Epithelial cell of proximal tubule (primary cell): ENCODE measurements around the gene ARHGAP40. TPM values are rescaled to one million over a fixed set of nuclear protein-coding genes. Genes with fewer than 3 reads are reported as not detected.

Experiments used
- DNase-seq: peaks from one replicate; pipeline ENCODE4 v3.0.0-alpha.2; 2011; ENCODE audit warnings: low read depth
- H3K4me3 ChIP-seq: 2 replicates; pipeline ENCODE4 v1.5.1; 2011; ENCODE audit warnings: low read depth, mild to moderate bottlenecking, low read length
- CTCF ChIP-seq: conservative IDR thresholded peaks from 2 replicates; pipeline ENCODE4 v1.5.1; 2012; ENCODE audit warnings: low read depth, mild to moderate bottlenecking, low read length
- total RNA-seq: library from RNA; depleted of rRNA; stranded (reverse); fragments of >200 nt; gene quantifications from 2 replicates; pipeline ENCODE4 v1.2.3, GENCODE V29; 2015

ARHGAP40 gene
- total RNA-seq, 1 donor from 2014 or later: 5.6 TPM

DNA sequence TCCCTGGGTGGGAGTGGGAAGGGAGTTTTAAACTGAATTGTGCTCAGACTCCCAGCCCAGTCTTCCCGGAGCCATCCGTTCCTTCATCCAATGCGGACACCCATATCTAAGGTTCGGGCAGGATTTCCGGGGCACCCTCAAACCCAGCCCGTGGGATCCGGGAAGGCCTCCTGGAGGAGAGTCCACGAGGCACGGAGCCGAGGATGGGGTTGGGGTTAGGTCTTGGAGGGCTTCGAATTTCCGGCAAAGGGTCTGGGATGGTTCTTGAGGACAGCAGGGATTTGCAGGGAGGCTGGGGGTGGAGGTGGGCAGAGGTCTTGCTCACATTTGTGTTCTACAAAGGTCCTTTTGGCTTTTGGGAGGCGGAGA is 73.1 kb downstream of the ARHGAP40 start:
- no peak for TF ChIP-seq CTCF
- no peak for DNase-seq
- no peak overlapping the region for H3K4me3 ChIP-seq

DNA sequence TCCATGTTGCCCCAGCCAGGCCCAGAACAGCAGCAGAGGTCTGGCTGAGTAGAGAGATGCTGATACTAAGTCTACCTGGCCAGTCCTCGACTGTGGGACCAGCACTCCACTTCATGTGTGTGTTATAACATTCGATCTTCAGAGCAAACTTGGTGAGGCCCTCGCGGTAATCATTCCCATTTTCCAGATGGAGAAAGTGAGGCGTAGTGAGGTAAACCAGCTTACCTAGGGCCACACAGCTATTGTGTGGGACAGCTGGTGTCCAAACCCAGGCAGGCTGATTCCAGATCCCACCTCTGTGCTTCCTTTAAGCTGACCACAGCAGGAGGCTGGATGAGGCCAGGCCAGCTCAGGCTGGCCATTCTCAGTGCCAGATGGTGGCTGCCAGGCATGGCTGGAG is 75.0 kb downstream of the ARHGAP40 start:
- no peak for TF ChIP-seq CTCF
- no peak for DNase-seq
- H3K4me3 ChIP-seq: no peak overlapping the region

GRCh38 chr20:38680500-38681306 is 79.1 kb downstream of the ARHGAP40 start:
- no peak overlapping the region for H3K4me3 ChIP-seq
- TF ChIP-seq CTCF: no peak
- DNase-seq: no peak

DNA sequence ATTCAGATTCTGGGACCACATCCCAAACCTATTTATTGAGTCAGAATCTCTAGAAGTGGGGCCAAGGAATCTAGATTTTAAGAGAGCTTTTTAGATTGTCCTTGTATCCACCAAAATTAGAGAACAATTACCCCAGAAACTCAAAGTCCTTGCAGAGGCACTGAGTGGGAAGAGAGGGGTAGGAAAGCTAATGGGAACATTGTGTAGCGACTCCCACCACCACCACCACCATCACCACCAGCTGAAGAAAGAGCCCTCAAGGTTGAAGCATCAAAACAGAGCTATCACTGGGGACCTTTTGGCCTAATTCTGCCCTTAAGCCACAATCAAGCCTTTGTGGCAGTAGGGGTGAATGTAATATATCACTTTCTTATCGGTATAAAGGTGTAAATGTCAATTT is 83.7 kb downstream of the ARHGAP40 start:
- no peak overlapping the region for H3K4me3 ChIP-seq
- no peak for DNase-seq
- no peak for TF ChIP-seq CTCF

DNA sequence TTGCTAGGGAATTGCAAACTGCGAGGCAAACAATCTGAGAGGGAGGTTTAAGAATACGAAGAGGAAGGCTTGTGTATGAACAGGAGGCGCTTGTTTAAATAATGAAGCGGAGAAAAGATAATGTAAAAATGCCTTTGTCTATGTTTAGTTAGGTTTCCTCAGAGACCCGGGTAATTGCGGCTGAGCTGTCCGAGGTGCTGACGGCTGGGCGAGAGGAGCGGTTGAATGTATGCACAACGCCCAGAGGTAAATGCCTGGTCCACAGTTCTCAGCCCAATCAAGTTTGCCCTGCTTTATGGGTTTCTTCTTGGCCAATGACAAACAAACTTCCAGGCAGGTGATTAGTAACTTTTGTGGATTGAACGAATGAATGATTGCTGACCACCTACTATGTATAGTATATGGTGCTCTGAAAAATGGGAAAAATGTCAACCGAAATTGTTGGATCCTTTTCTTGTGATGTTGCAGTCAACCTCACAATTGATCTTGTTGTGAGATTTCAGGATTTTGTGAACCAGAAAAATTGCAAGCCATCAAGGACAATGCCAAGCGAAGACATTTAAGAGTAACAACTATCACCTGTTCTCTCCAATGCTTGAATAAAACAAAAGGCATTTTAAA is 84.4 kb downstream of the ARHGAP40 start:
- no peak for TF ChIP-seq CTCF
- DNase-seq: no peak
- no peak overlapping the region for H3K4me3 ChIP-seq

GRCh38 chr20:38692436-38693411 is 91.1 kb downstream of the ARHGAP40 start:
- TF ChIP-seq CTCF: no peak
- no peak for DNase-seq

More at GRCh38 chr20:38692436-38693411, 91.1 kb downstream of the ARHGAP40 start:
- no peak overlapping the region for H3K4me3 ChIP-seq
